ENCODE data around the gene OR6C76. TPM values are rescaled to one million over a fixed set of nuclear protein-coding genes. Genes with fewer than 3 reads are reported as not detected.
"Not testable (repeated sequence)": the region's sequence is repeated elsewhere in the genome, so short reads cannot be mapped to it uniquely, and the experiment has no call there.

The OR6C76 gene
- not detected for polyA plus RNA-seq
- long read RNA-seq, donor 1 = 0 reads
- long read RNA-seq, donor 2 = 0 reads
- long read RNA-seq, donor 3 = 0 reads
- long read RNA-seq, donor 4 = 0 reads
- long read RNA-seq, donor 5 = 0 reads
- long read RNA-seq, donor 6 = 0 reads
- long read RNA-seq, donor 7 = 0 reads
- long read RNA-seq, donor 8 = 0 reads
- long read RNA-seq, donor 9 = 0 reads
- long read RNA-seq, donor 10 = 0 reads

DNA sequence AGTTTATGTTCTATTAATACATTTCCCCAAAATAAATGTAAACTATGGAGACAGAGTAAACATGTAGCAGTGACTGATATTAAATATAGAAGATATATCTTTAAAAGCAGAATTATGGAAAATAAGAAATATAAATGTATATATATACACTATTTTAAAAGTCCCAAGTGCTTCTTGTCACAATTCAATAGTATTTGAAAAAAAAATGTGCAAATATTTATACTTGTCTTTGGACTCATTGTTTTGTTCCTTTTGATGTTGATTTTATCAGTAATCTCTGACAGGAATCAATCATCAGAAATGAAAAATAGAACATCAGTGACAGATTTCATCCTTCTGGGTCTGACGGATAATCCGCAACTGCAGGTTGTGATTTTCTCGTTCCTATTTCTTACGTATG is at the start of gene OR6C76:
TSS of gene OR6C76 (plus strand) at position 301 of the 400 bp plus-strand sequence. CDS start at position 301, 0 bp downstream.
- no peaks in the 10 kb centered on the region for H3K4me1 ChIP-seq (ENCODE audit: control insufficient read depth in 3 of 3, insufficient read depth in 2 of 3, low read depth in 1 of 3, low read length in 2 of 3)
- H3K27ac ChIP-seq (ENCODE audit: low read depth in 1 of 3, low read length in 2 of 3) = no peak within 1 kb of the TSS
- H3K4me3 ChIP-seq (ENCODE audit: low read depth in 1 of 3, low read length in 3 of 3) = no peak within 1 kb of the TSS
- FAIRE-seq (no peak), DNase-seq (no peak)
- H3K27me3 ChIP-seq (ENCODE audit: control insufficient read depth in 3 of 3, insufficient read depth in 3 of 3, low read length in 3 of 3) = no peaks in the 10 kb centered on the region
- H3K9me3 ChIP-seq (ENCODE audit: control insufficient read depth in 2 of 2, insufficient read depth in 1 of 2, low read depth in 1 of 2, low read length in 1 of 2) = no peaks in the 10 kb centered on the region
- WGBS, 3 donors = 78 to 89% (median 80%) methylated on average over 4 of the region's 4 CpGs
- H3K36me3 ChIP-seq (ENCODE audit: control insufficient read depth in 3 of 3, insufficient read depth in 2 of 3, low read depth in 1 of 3, low read length in 3 of 3) = no peaks in the 10 kb centered on the region

DNA sequence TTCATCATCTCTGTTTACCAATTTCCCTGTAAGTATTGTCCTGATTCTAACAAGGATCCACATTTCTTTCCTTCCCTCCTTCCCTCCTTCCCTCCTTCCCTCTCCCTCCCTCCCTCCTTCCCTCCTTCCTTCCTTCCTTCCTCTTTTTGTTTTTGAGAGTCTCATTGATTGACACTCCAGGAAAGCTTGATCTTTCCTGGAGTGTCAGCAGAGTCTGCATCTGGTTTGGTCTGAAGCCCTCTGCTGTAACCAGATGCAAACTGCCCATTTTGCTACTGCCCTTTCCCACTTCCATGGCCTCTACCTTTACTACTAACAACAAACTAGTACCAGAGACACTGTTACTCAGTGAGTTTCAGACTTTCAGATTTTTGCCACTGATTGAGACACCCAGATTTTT is 40.2 kb upstream of the OR6C76 start:
- no peaks in the 10 kb centered on the region for H3K36me3 ChIP-seq (ENCODE audit: control insufficient read depth in 3 of 3, insufficient read depth in 2 of 3, low read depth in 1 of 3, low read length in 3 of 3)
- FAIRE-seq (no peak), DNase-seq (no peak)
- H3K27me3 ChIP-seq (ENCODE audit: control insufficient read depth in 3 of 3, insufficient read depth in 3 of 3, low read length in 3 of 3) = no peaks in the 10 kb centered on the region
- no peaks in the 10 kb centered on the region for H3K4me1 ChIP-seq (ENCODE audit: control insufficient read depth in 3 of 3, insufficient read depth in 2 of 3, low read depth in 1 of 3, low read length in 2 of 3)
- H3K4me3 ChIP-seq (ENCODE audit: low read depth in 1 of 3, low read length in 3 of 3) = no peak overlapping the region
- no peaks in the 10 kb centered on the region for H3K9me3 ChIP-seq (ENCODE audit: control insufficient read depth in 2 of 2, insufficient read depth in 1 of 2, low read depth in 1 of 2, low read length in 1 of 2)
- no peak overlapping the region for H3K27ac ChIP-seq (ENCODE audit: low read depth in 1 of 3, low read length in 2 of 3)

DNA sequence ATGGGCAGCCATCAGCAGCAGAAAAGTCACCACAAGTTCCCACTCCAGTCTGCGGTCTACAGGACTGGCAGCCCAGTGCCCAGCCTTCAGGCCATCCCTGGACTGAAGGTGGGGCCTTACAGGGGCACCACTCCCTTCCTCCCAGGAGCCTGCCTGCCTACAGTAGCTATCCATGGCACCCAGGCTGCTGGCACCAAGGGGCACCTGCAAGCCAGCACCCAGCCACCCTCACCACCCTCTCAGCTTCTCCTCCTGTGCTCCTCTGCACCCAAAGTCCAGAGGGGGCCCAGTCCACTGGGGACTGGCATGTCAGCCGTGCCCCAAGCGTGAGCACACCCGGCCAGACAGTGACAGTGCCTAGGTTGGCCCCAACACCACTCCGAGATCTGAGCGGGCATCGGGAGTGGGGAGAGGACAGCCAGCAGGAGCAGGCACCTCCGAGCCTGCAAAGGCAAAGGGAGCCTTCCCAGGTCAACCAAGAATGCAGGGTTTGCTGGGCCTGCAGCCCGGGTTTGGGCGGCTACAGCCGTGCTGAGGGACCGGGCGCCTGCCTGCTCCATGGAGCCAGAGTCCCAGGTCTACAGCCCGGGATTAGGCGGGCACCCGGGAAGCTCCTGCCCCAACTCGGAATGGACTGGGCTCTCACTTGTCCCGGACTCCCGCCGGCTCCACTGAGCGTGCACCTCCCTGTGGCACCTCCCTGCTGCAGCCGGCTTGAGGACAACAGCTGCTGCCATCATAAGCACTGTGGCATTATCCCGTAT is 33.8 kb upstream of the OR6C76 start:
- Histone ChIP-seq H3K27me3 (ENCODE audit: control insufficient read depth in 3 of 3, insufficient read depth in 3 of 3, low read length in 3 of 3) (no peaks in the 10 kb centered on the region), H3K36me3 (ENCODE audit: control insufficient read depth in 3 of 3, insufficient read depth in 2 of 3, low read depth in 1 of 3, low read length in 3 of 3) (no peaks in the 10 kb centered on the region), H3K4me3 (ENCODE audit: low read depth in 1 of 3, low read length in 3 of 3) (no peak overlapping the region), H3K27ac (ENCODE audit: low read depth in 1 of 3, low read length in 2 of 3) (no peak overlapping the region), H3K9me3 (ENCODE audit: control insufficient read depth in 2 of 2, insufficient read depth in 1 of 2, low read depth in 1 of 2, low read length in 1 of 2) (peaks cover 0 to 2% of the 10 kb centered on the region in 2 donors), H3K4me1 (ENCODE audit: control insufficient read depth in 3 of 3, insufficient read depth in 2 of 3, low read depth in 1 of 3, low read length in 2 of 3) (no peaks in the 10 kb centered on the region)
- FAIRE-seq (no peak), DNase-seq (no peak)
- WGBS, 3 donors = 83 to 90% (median 89%) methylated on average over 22 to 23 of the region's 23 CpGs

DNA sequence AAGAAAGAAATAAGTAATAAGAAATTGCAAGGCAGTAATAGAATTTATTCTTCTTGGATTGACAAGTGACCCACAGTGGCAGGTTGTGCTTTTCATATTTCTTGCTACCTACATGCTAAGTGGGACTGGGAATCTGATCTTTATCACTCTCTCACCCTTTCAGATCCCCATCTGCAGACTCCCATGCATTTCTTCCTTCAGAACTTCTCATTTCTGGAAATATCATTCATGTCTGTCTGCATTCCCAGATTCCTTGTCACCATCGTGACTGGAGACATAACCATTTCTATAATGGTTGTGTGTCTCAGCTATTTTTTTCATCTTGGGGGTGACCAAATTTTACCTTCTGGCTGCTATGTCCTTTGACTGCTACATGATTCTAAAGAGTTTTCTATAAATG is 29.7 kb upstream of the OR6C76 start:
- Histone ChIP-seq H3K4me3 (ENCODE audit: low read depth in 1 of 3, low read length in 3 of 3) (no peak overlapping the region), H3K27me3 (ENCODE audit: control insufficient read depth in 3 of 3, insufficient read depth in 3 of 3, low read length in 3 of 3) (no peaks in the 10 kb centered on the region), H3K27ac (ENCODE audit: low read depth in 1 of 3, low read length in 2 of 3) (no peak overlapping the region), H3K36me3 (ENCODE audit: control insufficient read depth in 3 of 3, insufficient read depth in 2 of 3, low read depth in 1 of 3, low read length in 3 of 3) (no peaks in the 10 kb centered on the region), H3K9me3 (ENCODE audit: control insufficient read depth in 2 of 2, insufficient read depth in 1 of 2, low read depth in 1 of 2, low read length in 1 of 2) (peaks cover 0 to 2% of the 10 kb centered on the region in 2 donors), H3K4me1 (ENCODE audit: control insufficient read depth in 3 of 3, insufficient read depth in 2 of 3, low read depth in 1 of 3, low read length in 2 of 3) (no peaks in the 10 kb centered on the region)
- WGBS, 3 donors = 78 to 82% (median 78%) methylated on average over 1 of the region's 1 CpG
- FAIRE-seq = no peak
- DNase-seq = no peak

DNA sequence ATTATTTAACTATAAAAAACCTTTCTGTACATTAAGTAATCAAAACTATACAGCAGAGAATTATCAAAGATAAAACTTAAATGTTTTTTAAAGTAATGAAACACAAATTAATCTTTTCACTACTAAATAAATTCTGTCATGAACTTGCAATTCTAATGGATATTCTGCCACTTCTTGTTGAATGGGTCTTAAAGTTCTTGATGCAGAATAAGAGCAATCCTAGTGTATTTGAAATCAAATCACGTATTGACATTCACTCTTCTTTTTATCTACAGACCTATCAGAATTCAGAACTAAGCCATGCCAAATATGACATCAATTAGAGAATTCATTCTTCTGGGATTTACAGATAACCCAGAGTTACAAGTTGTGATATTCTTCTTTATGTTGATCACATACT is 25.8 kb upstream of the OR6C76 start, which contains the start of gene OR6C65:
TSS of gene OR6C65 (plus strand) at position 301 of the 400 bp plus-strand sequence. CDS start at position 301, 0 bp downstream.
- DNase-seq (no peak), FAIRE-seq (no peak)
- WGBS, 3 donors = 76 to 93% (median 88%) methylated on average over 1 of the region's 1 CpG

GRCh38 chr12:55407866-55408265 is 18.2 kb upstream of the OR6C76 start:
- H3K4me3 ChIP-seq (ENCODE audit: low read depth in 1 of 3, low read length in 3 of 3) = no peak overlapping the region
- no peaks in the 10 kb centered on the region for H3K27me3 ChIP-seq (ENCODE audit: control insufficient read depth in 3 of 3, insufficient read depth in 3 of 3, low read length in 3 of 3)
- H3K36me3 ChIP-seq (ENCODE audit: control insufficient read depth in 3 of 3, insufficient read depth in 2 of 3, low read depth in 1 of 3, low read length in 3 of 3) = no peaks in the 10 kb centered on the region
- H3K4me1 ChIP-seq (ENCODE audit: control insufficient read depth in 3 of 3, insufficient read depth in 2 of 3, low read depth in 1 of 3, low read length in 2 of 3) = no peaks in the 10 kb centered on the region
- WGBS, 3 donors = 69 to 80% (median 77%) methylated on average over 1 of the region's 1 CpG
- H3K9me3 ChIP-seq (ENCODE audit: control insufficient read depth in 2 of 2, insufficient read depth in 1 of 2, low read depth in 1 of 2, low read length in 1 of 2) = no peaks in the 10 kb centered on the region
- FAIRE-seq (no peak), DNase-seq (no peak)
- no peak overlapping the region for H3K27ac ChIP-seq (ENCODE audit: low read depth in 1 of 3, low read length in 2 of 3)

More for the DNA sequence above, 25.8 kb upstream of the OR6C76 start, which contains the start of gene OR6C65:
- no peaks in the 10 kb centered on the region for H3K27me3 ChIP-seq (ENCODE audit: control insufficient read depth in 3 of 3, insufficient read depth in 3 of 3, low read length in 3 of 3)
- no peaks in the 10 kb centered on the region for H3K9me3 ChIP-seq (ENCODE audit: control insufficient read depth in 2 of 2, insufficient read depth in 1 of 2, low read depth in 1 of 2, low read length in 1 of 2)
- H3K27ac ChIP-seq (ENCODE audit: low read depth in 1 of 3, low read length in 2 of 3) = no peak within 1 kb of the TSS
- H3K36me3 ChIP-seq (ENCODE audit: control insufficient read depth in 3 of 3, insufficient read depth in 2 of 3, low read depth in 1 of 3, low read length in 3 of 3) = no peaks in the 10 kb centered on the region
- H3K4me1 ChIP-seq (ENCODE audit: control insufficient read depth in 3 of 3, insufficient read depth in 2 of 3, low read depth in 1 of 3, low read length in 2 of 3) = no peaks in the 10 kb centered on the region
- H3K4me3 ChIP-seq (ENCODE audit: low read depth in 1 of 3, low read length in 3 of 3) = no peak within 1 kb of the TSS

DNA sequence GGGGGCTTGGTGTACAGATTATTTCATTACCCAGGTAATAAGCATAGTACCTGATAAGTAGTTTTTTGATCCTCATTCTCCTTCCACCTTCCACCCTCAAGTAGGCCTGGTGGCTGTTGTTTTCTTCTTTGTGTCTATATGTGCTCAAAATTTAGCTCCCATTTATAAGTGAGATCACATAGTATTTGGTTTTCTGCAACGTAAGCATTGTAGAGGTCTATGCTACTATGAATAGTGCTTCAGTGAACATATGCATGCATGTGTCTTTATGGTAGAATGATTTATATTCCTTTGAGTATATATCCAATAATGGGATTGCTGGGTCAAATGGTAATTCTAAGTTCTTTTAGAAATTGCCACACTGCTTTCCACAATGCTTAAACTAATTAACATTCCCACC is 16.9 kb upstream of the OR6C76 start:
- WGBS, 3 donors = 94 to 100% (median 95%) methylated on average over 1 of the region's 1 CpG
- H3K9me3 ChIP-seq (ENCODE audit: control insufficient read depth in 2 of 2, insufficient read depth in 1 of 2, low read depth in 1 of 2, low read length in 1 of 2); FAIRE-seq; H3K27ac ChIP-seq (ENCODE audit: low read depth in 1 of 3, low read length in 2 of 3); H3K4me3 ChIP-seq (ENCODE audit: low read depth in 1 of 3, low read length in 3 of 3); H3K4me1 ChIP-seq (ENCODE audit: control insufficient read depth in 3 of 3, insufficient read depth in 2 of 3, low read depth in 1 of 3, low read length in 2 of 3); H3K27me3 ChIP-seq (ENCODE audit: control insufficient read depth in 3 of 3, insufficient read depth in 3 of 3, low read length in 3 of 3); H3K36me3 ChIP-seq (ENCODE audit: control insufficient read depth in 3 of 3, insufficient read depth in 2 of 3, low read depth in 1 of 3, low read length in 3 of 3); DNase-seq: not testable (repeated sequence)

- H3K4me1 ChIP-seq (ENCODE audit: control insufficient read depth in 3 of 3, insufficient read depth in 2 of 3, low read depth in 1 of 3, low read length in 2 of 3); DNase-seq; FAIRE-seq; H3K27ac ChIP-seq (ENCODE audit: low read depth in 1 of 3, low read length in 2 of 3); H3K27me3 ChIP-seq (ENCODE audit: control insufficient read depth in 3 of 3, insufficient read depth in 3 of 3, low read length in 3 of 3); H3K36me3 ChIP-seq (ENCODE audit: control insufficient read depth in 3 of 3, insufficient read depth in 2 of 3, low read depth in 1 of 3, low read length in 3 of 3); H3K9me3 ChIP-seq (ENCODE audit: control insufficient read depth in 2 of 2, insufficient read depth in 1 of 2, low read depth in 1 of 2, low read length in 1 of 2); H3K4me3 ChIP-seq (ENCODE audit: low read depth in 1 of 3, low read length in 3 of 3): not testable (repeated sequence)
- WGBS, 3 donors = 92 to 96% (median 93%) methylated on average over 10 to 15 of the region's 15 CpGs
Observed at GRCh38 chr12:55412138-55412537, 13.9 kb upstream of the OR6C76 start.
